ENCODE data around the gene FBXW5.

FBXW5 gene

GRCh38 chr9:136902259-136902821, 42.2 kb downstream of the FBXW5 start:
- no peak for DNase-seq

- no peak for DNase-seq
Observed at GRCh38 chr9:136901516-136902258, 42.9 kb downstream of the FBXW5 start.

GRCh38 chr9:136900988-136901515, 43.5 kb downstream of the FBXW5 start:
- DNase-seq = no peak

GRCh38 chr9:136900556-136900955, 44.0 kb downstream of the FBXW5 start:
- DNase-seq = no peak

DNA sequence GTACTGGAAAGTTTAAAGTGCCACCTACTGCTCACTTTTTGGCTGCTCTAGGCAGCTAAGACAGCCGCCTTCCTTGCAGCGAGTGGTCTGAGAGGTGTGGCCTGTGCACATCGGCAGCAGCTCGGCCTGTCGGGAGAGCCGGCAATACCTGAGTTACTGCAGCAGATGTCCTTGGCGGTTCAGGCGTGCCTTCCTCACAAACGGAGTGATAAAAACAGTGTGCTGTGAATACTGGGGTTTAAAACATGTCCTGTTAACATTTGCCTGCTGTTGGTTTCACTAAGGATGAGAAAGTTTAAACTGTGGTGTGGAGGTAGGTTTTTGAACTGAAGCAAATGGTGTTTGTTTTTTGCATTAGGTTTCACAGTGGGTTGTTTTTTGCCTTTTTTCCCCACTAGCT, 45.3 kb downstream of the FBXW5 start:
- DNase-seq = no peak

DNA sequence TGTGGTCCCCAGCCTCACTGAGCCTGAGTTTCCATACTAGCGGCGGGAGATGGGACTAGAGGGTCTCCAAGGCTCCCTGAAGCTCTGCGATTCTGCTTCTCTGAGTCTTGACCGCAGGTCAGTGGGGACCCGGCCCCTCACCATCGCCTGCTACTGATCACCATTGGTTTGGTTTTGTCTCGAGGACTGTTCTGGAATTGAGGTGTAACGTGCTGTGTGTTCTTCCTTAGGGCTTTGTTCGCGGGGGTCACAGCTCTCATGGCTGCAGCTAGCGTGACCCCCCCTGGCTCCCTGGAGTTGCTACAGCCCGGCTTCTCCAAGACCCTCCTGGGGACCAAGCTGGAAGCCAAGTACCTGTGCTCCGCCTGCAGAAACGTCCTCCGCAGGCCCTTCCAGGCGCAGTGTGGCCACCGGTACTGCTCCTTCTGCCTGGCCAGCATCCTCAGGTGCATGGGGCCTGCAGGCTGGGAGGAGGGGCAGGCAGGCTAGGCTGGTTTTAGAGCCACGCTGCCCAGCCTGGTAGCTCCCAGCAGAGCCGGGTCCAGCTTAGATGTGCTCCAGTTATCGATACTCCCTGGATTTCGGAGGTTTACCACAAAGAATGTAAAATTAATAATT, 45.9 kb downstream of the FBXW5 start:
- DNase-seq = no peak

DNA sequence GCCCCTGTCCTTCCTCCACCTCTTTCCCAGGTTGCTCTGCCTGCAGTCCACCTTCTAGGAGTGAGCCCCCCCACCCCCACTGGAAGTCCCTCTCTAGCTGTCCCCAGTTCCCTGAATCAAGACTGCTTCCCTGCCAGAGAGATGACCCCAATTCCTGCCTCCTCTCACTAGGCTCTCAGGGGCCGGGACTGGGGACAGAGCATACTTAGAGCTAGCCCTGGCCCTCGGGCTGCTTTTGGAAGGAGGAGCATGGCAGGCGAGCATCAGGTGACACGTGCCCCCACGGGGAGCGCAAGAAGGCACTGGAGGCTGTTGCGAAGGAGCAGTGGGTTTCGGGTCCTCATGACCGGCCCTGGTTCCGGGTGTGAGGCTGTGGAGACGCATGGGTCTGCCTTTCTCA, 48.5 kb downstream of the FBXW5 start:
- DNase-seq = no peak

- DNase-seq = no peak
Observed at GRCh38 chr9:136890661-136891060, 53.9 kb downstream of the FBXW5 start.
